HepG2 (cell line): ENCODE results near the gene GAL3ST2. TPM values are rescaled to one million over a fixed set of nuclear protein-coding genes. Genes with fewer than 3 reads are reported as not detected.

Source experiments
- CENPT ChIP-seq: sonication (generic); formaldehyde crosslinking; IDR thresholded peaks from 2 replicates; pipeline ENCODE4 v1.8.0; 2022; ENCODE audit warnings: low read depth, mild to moderate bottlenecking, moderate library complexity, missing genetic modification reagents
- CHD4 ChIP-seq: fragments of 200-600 bp; sonication (generic); IDR thresholded peaks from 2 replicates; pipeline ENCODE4 v1.7.0; 2017; ENCODE audit warnings: mild to moderate bottlenecking, low read length, borderline replicate concordance
- ETV5 ChIP-seq: IDR thresholded peaks from 2 replicates; pipeline ENCODE4 v1.6.1; 2018; ENCODE audit warnings: missing biosample characterization, missing genetic modification reagents, inconsistent platforms, borderline replicate concordance
- FOXA3 ChIP-seq: IDR thresholded peaks from 2 replicates; pipeline ENCODE4 v1.6.1; 2016; ENCODE audit warnings: missing genetic modification reagents, missing compliant biosample characterization
- FOXK2 ChIP-seq: fragments of 450-650 bp; IDR thresholded peaks from 2 replicates; pipeline ENCODE4 v1.6.1; 2016
- HNRNPUL1 ChIP-seq: fragments of 200-400 bp; formaldehyde crosslinking; IDR thresholded peaks from 2 replicates; pipeline ENCODE4 v1.6.1; 2017; ENCODE audit warnings: low read depth, mild to moderate bottlenecking, low read length, moderate library complexity
- JUN ChIP-seq: sonication (generic); formaldehyde crosslinking; IDR thresholded peaks from 2 replicates; pipeline ENCODE4 v1.4.0; 2020; ENCODE audit warnings: mild to moderate bottlenecking, missing genetic modification reagents
- LCORL ChIP-seq, 2 experiments: fragments of 450-650 bp in 1 of 2; sonication (generic) in 1 of 2; formaldehyde crosslinking in 1 of 2; IDR thresholded peaks; 2 replicates each; pipeline versions ENCODE4 v1.5.0 to v1.6.1; 2017 to 2020; ENCODE audit warnings: antibody characterized with exemption in 1 of 2, missing genetic modification reagents in 1 of 2
- MAX ChIP-seq: IDR thresholded peaks from 2 replicates; pipeline ENCODE4 v1.6.1; 2012; ENCODE audit warnings: inconsistent platforms
- MED8 ChIP-seq: sonication (generic); formaldehyde crosslinking; IDR thresholded peaks from 2 replicates; pipeline ENCODE4 v1.8.1; 2023; ENCODE audit warnings: mild to moderate bottlenecking, missing genetic modification reagents; ENCODE audit not compliant: insufficient replicate concordance
- NR2F2 ChIP-seq: IDR thresholded peaks from 2 replicates; pipeline ENCODE4 v1.6.1; 2012; ENCODE audit warnings: low read depth, inconsistent platforms, borderline replicate concordance
- PAF1 ChIP-seq: IDR thresholded peaks from 2 replicates; pipeline ENCODE4 v1.6.1; 2016; ENCODE audit warnings: missing genetic modification reagents, missing compliant biosample characterization
- PHB2 ChIP-seq: fragments of 450-650 bp; IDR thresholded peaks from 2 replicates; pipeline ENCODE4 v1.6.1; 2018; ENCODE audit not compliant: partially characterized antibody
- RFXAP ChIP-seq: sonication (generic); formaldehyde crosslinking; IDR thresholded peaks from 2 replicates; pipeline ENCODE4 v1.4.0; 2020; ENCODE audit warnings: missing genetic modification reagents, borderline replicate concordance
- U2AF2 ChIP-seq: fragments of 200-400 bp; formaldehyde crosslinking; IDR thresholded peaks from 2 replicates; pipeline ENCODE4 v1.6.1; 2017; ENCODE audit warnings: low read depth, mild to moderate bottlenecking, low read length
- ZNF142 ChIP-seq: sonication (generic); formaldehyde crosslinking; IDR thresholded peaks from 2 replicates; pipeline ENCODE4 v1.4.0; 2020; ENCODE audit warnings: missing genetic modification reagents
- ZNF224 ChIP-seq: sonication (generic); formaldehyde crosslinking; IDR thresholded peaks from 2 replicates; pipeline ENCODE4 v1.5.0; 2020; ENCODE audit warnings: mild to moderate bottlenecking, missing genetic modification reagents
- ZNF513 ChIP-seq: sonication (generic); formaldehyde crosslinking; conservative IDR thresholded peaks from 2 replicates; pipeline ENCODE4 v1.5.0; 2020; ENCODE audit warnings: missing genetic modification reagents
- ZNF558 ChIP-seq: sonication (generic); formaldehyde crosslinking; IDR thresholded peaks from 2 replicates; pipeline ENCODE4 v1.9.0; 2022; ENCODE audit warnings: mild to moderate bottlenecking, missing genetic modification reagents, borderline replicate concordance
- ZNF720 ChIP-seq: sonication (generic); formaldehyde crosslinking; IDR thresholded peaks from 2 replicates; pipeline ENCODE4 v1.4.0; 2020; ENCODE audit warnings: missing genetic modification reagents
- ZNF879 ChIP-seq: sonication (generic); formaldehyde crosslinking; IDR thresholded peaks from 2 replicates; pipeline ENCODE4 v1.8.1; 2023; ENCODE audit warnings: missing genetic modification reagents
- ZNF883 ChIP-seq: sonication (generic); formaldehyde crosslinking; IDR thresholded peaks from 2 replicates; pipeline ENCODE4 v1.5.1; 2020; ENCODE audit warnings: mild to moderate bottlenecking, missing genetic modification reagents; ENCODE audit errors: not compliant biosample characterization
- ZSCAN12 ChIP-seq: sonication (generic); formaldehyde crosslinking; IDR thresholded peaks from 2 replicates; pipeline ENCODE4 v1.9.0; 2021; ENCODE audit warnings: mild to moderate bottlenecking, missing genetic modification reagents
- ZSCAN22 ChIP-seq: sonication (generic); formaldehyde crosslinking; IDR thresholded peaks from 2 replicates; pipeline ENCODE4 v1.4.0; 2020; ENCODE audit warnings: mild to moderate bottlenecking, missing genetic modification reagents
- polyA plus RNA-seq, 8 experiments: library from polyadenylated mRNA; depleted of rRNA in 3 of 8; stranded (reverse) in 7 of 8; unstranded in 1 of 8; fragments of >200 nt; fragmentation: Illumina TruSeq in 4 of 8; extraction: Trizol in 4 of 8; gene quantifications; 2 replicates each; pipeline versions ENCODE4 v1.2.1 to v1.2.3, GENCODE V29; 2011 to 2016; ENCODE audit warnings: low read depth in 4 of 8, missing spikeins in 1 of 8, mixed read lengths in 1 of 8; ENCODE audit not compliant: insufficient read depth in 1 of 8
- total RNA-seq, 5 experiments: library from RNA; depleted of rRNA; stranded (reverse); fragments of >200 nt; fragmentation: Illumina TruSeq; extraction: Trizol; gene quantifications; 2 replicates each; pipeline ENCODE4 v1.2.3, GENCODE V29; 2016; ENCODE audit warnings: low read depth in 1 of 5

Gene GAL3ST2
- total and polyA plus RNA-seq, 2 of the 13 experiments (the other 11 are each of a cell fraction or from before 2014, with no cell fraction given), result 0.17 to 0.20 TPM

- TF ChIP-seq NR2F2 (no peak), PHB2 (no peak), CHD4 (no peak), ZNF142 (CRISPR knock-in tag) (peak; percentile 59), LCORL (IDR thresholded peaks at IDR 0.05) (no peak), LCORL (CRISPR knock-in tag; IDR thresholded peaks at IDR 0.05) (no peak), ZNF720 (CRISPR knock-in tag) (no peak), ZSCAN12 (CRISPR knock-in tag) (no peak), CENPT (CRISPR knock-in tag) (peak; percentile 97), RFXAP (CRISPR knock-in tag) (peak; percentile 59; the same call in 1 of the 2 replicates), ZSCAN22 (CRISPR knock-in tag) (0 out of 2 replicates have a peak, but pooled peaks have one; percentile 21), FOXK2 (no peak), HNRNPUL1 (no peak; the same call in 1 of the 2 replicates), U2AF2 (no peak), MED8 (CRISPR knock-in tag) (no peak), FOXA3 (CRISPR knock-in tag) (0 out of 2 replicates have a peak, but pooled peaks have one; percentile 20), ZNF558 (CRISPR knock-in tag) (peak; percentile 39; the same call in 1 of the 2 replicates), ZNF879 (CRISPR knock-in tag) (0 out of 2 replicates have a peak, but pooled peaks have one; percentile 83), ZNF513 (CRISPR knock-in tag) (no peak), ZNF883 (CRISPR knock-in tag) (no peak), MAX (peak; percentile 83), ZNF224 (CRISPR knock-in tag) (no peak), JUN (CRISPR knock-in tag) (no peak), PAF1 (CRISPR knock-in tag) (no peak), ETV5 (no peak)
Observed at GRCh38 chr2:241734467-241735208, 42.0 kb upstream of the GAL3ST2 start, which contains the start of gene D2HGDH (continued).
